GM11168 (cell line): ENCODE measurements around the gene SUSD6.

Experiments used
- in situ Hi-C: fragments of 300-500 bp; cut with MboI; formaldehyde crosslinking; loops from one replicate; pipeline ENCODE4 v1.12.0; 2022; ENCODE audit warnings: low sequenced_read_pairs; ENCODE audit not compliant: unreplicated experiment

The SUSD6 gene

DNA sequence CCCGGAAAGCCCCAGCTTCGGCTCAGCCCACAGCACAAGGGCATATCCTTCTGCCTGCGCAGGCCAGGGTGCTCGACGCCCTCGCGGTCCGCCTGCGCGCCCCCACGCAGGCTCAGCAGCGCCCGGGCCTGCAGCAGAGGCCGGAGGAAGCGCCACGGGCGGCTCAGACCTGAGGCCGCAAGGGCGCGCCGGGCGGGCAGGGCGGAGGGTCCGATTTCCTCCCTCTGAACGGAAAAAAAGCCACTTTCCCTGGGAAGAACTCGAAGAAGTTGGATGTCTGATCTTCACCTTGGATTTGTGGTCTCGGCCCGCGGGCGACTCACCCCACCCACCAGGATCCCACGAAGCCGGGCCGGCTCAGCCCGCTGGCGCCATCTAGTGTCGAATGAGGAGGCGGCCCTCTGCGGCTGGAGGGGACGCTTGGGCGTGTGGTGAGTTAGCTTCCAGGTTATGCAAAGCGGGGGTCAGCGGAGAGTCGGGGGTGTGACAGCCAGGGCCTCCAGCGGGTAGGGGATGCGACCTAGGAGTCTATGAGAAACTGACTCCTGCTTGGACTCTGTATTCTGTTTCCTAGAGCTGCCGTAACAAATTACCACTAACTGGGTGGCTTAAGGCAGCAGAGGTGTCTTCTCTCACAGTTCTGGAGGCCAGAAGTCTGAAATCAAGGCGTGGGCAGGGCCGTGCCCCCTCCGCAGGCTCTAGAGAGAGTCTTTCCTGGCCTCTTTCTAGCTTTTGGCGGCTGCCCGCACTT lies 115.5 kb downstream of the SUSD6 start:
- in situ Hi-C loops: loop anchor here (5.0 to 25.0 kb wide), 2 partner anchors 120 to 490 kb away; no protein-coding TSS in a partner anchor

DNA sequence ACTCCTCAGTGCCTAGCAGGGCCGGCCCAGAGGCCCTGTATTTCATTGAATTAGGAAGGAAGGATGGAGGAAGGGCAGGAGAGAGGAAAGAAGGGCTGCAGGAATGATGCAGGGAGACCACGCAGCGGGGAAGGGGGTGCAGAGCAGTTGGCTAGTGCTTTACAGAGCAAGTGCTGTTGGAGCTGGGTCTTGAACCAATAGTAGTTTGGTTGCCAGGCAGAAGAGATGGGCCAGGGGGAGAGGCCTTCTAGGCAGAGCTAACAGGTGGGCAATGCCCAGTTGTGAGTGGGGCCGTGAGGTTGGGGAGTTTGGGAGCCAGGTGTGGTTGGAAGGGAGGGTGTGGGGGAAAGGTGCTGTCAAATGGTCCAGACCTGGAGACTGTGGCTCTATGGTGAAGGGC lies 116.5 kb downstream of the SUSD6 start:
- in situ Hi-C loops: loop anchor here (5.0 to 25.0 kb wide), 2 partner anchors 121 to 491 kb away; no protein-coding TSS in a partner anchor

DNA sequence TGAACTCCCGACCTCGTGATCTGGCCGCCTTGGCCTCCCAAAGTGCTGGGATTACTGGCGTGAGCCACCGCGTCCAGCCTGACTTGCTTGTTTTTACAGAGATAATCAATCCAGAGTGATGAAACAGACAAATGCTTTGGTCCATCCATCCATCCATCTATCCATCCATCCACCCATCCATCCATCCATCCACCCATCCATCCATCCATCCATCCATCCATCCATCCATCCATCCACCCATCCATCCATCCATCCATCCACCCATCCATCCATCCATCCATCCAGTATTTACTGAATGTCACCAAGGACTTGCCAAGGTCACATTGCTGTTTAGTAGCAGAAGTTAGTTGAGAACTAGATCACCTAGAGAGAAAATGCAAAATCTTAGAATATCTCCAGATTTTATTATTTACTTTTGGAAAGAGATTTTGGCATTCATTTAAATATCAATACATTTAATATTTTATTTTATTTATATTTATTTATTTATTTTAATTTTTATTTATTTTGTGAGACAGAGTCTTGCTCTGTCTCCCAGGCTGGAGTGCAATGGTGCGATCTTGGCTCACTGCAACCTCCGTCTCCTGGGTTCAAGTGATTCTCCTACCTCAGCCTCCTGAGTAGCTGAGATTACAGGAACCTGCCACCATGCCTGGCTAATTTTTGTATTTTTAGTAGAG lies 120.7 kb downstream of the SUSD6 start:
- in situ Hi-C loops: loop anchor here (25.0 kb wide), 1 partner anchor 495 kb away; no protein-coding TSS in a partner anchor

DNA sequence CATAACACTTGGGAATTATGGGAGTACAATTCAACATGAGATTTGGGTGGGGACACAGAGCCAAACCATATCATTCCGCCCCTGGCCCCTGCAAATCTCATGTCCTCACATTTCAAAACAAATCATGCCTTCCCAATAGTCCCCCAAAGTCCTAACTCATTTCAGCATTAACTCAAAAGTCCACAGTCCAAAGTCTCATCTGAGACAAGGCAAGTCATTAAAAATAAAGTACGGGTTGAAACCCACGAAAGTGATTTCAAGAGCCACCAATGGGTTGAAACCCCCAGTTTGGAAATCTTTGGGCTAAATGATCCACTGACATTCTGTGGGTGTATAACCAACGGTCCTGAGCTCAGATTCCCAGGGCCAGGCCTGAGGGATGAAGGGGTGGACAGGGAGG lies 125.0 kb downstream of the SUSD6 start:
- in situ Hi-C loops: loop anchor here (25.0 kb wide), 1 partner anchor 499 kb away; no protein-coding TSS in a partner anchor

DNA sequence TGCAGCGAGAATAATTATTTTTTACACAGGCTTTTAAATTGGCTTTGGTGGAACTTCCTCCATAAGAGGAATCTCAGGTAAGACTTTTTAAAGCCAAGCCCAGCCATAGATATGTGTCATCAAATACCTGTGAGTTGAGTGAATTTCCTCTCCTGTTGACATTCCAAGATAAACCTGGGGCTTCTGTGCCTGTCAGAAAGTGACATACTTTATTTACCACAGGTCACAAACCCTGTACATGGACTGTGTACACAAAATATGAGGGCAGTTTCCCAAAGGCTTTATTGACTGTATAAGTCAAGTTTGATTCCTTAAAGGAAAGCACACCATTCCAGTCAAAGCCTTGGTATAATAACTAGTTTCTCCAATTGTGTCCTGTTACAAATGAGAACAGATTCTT lies 129.7 kb downstream of the SUSD6 start:
- in situ Hi-C loops: loop anchor here (25.0 kb wide), 1 partner anchor 504 kb away; no protein-coding TSS in a partner anchor

DNA sequence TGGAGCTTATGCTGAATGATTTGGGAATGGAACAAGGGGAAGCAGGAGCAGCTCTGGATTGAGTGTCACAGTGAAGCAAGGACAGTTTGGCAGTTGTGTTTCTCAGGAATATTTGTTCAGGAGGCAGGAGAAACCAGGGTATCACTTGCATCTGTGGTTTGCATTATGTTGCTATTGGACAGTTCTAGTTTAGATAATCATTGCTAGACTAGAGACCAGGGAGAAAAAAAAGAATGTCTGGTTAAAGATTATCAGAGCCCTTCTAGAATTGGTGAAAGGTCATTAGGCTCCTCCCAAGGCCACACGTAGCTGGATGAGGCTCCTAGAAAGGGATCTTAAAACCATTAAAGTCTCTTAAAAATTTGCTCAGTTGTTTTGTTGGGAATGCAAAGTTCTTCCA lies 138.6 kb downstream of the SUSD6 start:
- in situ Hi-C loops: loop anchor here (25.0 kb wide), 1 partner anchor 513 kb away; no protein-coding TSS in a partner anchor

DNA sequence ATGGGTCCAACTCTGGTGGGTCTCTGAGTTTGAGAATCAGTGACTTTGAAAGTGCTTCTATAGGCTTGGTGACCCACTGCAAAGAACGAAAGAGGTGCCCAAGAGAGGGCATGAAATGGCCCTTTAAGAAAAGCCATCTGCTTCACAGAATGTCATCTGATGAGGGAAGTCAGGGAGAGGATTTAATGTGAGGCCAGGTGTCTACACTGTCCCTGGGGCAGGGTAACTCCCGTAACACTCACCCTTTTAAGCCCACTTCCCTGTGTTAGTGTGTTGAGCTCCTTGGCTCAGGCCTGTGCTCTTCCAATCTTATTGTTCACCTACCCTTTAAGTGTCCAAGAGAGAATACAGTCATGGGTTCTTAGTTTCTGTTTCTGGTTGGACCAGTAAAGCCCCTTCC lies 139.1 kb downstream of the SUSD6 start:
- in situ Hi-C loops: no loop called here

DNA sequence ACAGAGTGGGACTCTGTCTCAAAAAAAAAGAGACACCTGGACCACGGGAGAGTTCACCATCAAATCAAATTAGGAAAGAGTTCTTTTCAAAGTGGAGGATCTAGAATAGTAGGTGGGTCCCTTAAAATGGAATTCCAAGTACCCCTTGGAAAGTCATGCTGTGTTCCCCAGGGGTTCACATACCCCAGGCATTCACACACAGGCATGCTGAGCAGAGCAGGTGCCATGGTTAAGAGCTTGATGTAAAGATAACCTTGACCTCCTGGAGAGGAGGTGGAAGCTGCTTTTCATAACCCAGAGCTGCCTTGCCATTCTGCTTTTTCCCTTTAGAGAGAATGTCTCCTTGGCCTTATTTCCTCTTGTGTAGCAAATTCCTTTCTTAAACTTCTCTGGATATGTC lies 141.4 kb downstream of the SUSD6 start:
- in situ Hi-C loops: no loop called here

DNA sequence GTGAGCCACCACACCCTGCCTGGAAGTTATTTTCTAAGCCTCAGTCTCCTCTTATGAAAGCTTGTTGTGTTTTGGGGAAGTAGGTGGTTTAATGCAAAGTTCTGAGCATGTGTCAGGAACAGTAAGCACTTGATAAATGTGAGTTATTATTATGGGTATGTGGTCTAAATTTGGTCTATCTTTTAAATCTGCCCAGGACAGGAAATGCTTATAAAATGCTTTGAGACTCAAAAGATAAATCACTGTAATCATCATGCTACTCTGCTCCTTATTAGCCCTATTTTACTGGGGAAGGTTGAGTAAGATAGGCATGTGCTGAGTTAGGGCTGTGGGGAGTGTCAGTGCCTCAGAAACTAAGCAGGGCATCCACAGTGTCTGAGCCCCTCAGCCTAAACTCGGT lies 142.5 kb downstream of the SUSD6 start:
- in situ Hi-C loops: no loop called here

DNA sequence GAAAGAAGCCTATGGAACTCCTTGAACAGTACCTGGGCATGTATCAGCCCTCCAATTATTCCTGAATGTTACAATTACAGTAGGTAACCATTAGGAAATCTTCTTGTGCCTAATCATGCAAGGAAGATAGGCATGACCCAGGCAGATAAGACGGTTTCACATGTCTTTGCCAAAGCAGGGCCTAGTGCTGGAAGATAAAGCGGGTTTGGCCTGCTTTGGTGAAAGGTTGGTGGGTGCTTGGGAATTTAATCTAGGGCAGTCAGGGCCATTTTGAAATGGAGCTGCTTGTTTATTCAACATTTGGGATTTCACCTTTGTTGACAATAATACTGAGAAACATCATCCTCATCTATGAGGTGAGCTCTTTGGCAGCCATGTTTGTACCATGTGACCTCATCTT lies 143.1 kb downstream of the SUSD6 start:
- in situ Hi-C loops: no loop called here

DNA sequence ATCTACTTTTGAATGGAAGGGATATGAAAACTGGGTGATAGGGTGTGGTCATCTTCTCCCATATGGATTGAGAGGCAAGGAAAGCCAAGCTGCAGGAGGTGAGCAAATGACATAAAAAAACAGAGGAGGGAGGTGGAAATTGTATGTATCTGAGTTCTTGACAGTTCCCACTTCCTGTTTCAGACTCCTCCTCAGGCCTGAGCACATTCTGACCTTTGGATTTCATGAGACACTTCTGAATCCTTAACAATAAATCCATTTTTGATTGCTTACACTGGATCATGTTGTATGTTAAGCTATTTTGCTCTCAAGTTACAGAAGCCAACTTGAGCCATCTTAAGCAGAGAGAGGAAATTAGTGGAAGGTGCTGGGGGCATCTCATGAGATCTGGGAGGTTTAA lies 143.9 kb downstream of the SUSD6 start:
- in situ Hi-C loops: no loop called here

DNA sequence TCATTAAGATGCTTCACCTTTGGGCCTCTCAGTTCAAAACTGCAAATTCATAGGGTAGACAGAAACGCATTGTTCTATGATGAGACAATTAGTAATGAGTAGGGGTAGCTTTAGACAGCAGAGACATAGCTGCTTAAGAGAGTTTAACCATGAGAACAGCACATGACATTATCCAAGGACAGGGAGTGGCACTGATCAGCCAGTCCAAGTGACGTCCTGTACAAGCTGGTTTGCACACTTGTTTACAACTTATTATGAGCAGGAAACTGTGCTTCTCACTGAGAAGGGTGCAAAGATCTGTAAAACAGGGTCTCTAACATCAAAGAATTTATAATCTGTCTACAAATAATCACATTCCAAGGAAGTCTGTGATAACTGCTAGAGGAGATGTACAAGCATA lies 144.4 kb downstream of the SUSD6 start:
- in situ Hi-C loops: no loop called here

DNA sequence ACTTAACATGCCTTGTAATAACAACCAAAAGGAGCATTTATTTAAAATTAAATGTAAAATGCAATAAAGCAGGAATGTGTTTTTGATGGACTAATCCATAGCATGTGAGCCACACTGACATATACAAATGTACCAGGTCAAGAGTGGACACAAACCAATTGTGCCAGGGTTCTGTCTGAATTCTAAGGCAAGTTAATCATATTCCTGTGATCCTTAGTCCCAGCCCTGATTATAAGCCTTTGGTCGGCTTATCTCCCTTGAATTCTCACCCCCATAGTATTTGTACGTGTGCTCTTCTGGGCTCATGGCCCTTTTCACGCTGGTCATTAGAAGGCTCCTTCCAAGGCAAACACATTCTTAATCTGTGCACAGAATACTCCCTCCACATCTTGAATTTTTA lies 144.9 kb downstream of the SUSD6 start:
- in situ Hi-C loops: no loop called here

DNA sequence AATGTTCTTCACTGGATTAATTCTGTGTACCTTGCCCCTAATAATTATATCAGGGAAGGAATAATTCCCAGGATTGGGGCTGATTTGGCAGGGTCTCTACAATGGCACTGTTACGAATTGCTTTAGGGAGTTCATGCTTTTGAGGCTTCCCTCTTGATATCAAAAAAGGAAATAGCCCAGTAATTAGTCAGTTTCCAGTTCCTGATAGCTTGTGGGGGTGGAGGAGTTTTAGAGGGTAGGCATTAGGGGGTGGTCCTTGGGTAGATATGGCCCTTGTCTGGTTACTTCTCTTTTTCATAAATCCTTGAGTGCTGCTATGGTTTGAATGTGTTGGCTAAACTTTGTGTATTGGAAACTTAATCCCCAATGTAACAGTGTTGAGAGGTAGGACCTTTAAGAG lies 149.4 kb downstream of the SUSD6 start:
- in situ Hi-C loops: no loop called here

DNA sequence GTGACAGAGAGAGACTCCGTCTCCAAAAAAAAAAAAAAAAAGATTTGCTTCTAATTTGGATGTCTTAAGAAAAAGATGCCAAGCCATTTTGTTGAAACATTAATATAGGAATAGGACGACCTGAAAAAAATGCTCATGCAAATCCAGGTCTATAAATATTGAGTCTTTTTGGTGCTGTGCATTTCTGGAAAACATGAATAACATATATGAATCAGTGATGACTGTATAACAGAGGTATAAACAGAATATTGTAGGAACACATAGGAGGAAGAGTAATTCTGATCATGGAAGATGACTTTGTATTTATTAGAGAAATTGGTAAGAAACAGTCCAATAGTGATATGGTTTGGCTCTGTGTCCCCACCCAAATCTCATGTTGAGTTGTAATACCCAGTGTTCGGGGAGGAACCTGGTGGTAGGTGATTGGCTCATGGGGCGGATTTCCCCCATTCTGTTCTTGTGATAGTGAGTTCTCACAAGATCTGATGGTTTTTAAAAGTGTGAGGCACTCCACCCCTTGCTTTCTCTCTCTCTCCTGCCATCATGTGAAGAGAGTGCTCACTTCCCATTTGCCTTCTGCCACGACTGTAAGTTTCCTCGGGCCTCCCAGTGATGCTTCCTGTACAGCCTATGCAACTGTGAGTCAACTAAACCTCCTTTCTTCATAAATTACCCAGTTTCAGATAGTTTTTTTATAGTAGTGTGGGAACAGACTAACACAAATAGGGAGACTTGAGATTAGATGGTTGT lies 152.5 kb downstream of the SUSD6 start:
- in situ Hi-C loops: no loop called here
